ENCODE data around the gene ABHD12.

DNA sequence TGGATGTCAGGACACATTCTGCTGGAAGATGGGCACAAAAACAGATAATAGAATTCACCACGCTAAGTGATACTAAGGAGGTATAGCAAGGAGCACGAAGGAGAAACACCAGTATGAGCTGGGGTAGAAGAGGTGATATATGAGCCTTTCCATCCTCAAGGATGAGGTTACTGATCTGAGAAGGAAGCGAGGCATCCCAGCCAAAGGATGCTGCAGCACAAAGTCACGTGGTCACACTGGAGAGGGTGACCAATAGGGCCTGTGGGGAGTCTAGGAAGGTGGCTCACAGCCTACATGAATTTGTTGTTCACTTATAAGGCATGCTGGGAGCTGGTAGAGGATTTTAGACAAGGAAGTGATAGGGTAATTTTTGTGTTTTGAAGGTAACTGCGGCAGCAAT is 18.3 kb upstream of the ABHD12 start:
- no peak for TF ChIP-seq EZH2 (IDR thresholded peaks at IDR 0.05; ENCODE audit: low read length, missing control alignments)
- TF ChIP-seq, protein P1, sequence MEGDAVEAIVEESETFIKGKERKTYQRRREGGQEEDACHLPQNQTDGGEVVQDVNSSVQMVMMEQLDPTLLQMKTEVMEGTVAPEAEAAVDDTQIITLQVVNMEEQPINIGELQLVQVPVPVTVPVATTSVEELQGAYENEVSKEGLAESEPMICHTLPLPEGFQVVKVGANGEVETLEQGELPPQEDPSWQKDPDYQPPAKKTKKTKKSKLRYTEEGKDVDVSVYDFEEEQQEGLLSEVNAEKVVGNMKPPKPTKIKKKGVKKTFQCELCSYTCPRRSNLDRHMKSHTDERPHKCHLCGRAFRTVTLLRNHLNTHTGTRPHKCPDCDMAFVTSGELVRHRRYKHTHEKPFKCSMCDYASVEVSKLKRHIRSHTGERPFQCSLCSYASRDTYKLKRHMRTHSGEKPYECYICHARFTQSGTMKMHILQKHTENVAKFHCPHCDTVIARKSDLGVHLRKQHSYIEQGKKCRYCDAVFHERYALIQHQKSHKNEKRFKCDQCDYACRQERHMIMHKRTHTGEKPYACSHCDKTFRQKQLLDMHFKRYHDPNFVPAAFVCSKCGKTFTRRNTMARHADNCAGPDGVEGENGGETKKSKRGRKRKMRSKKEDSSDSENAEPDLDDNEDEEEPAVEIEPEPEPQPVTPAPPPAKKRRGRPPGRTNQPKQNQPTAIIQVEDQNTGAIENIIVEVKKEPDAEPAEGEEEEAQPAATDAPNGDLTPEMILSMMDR (conservative IDR thresholded peaks at IDR 0.05 in 1 of 2, IDR thresholded peaks at IDR 0.05 in 1 of 2; ENCODE audit: low read depth in 1 of 2, low read length in 2 of 2) = no peak
